Measurements from ENCODE around the gene TMBIM6.

- TF ChIP-seq CTCF (IDR thresholded peaks at IDR 0.05) (no peak), POLR2A (IDR thresholded peaks at IDR 0.05) (no peak), EP300 (IDR thresholded peaks at IDR 0.05) (no peak)
Observed at GRCh38 chr12:49696723-49697122, 44.6 kb upstream of the TMBIM6 start.

Measured in stomach (tissue), 4 donors.